HG03039 (cell line): Measurements from ENCODE around the gene NTHL1.
"Not testable (repeated sequence)": the region's sequence is repeated elsewhere in the genome, so short reads cannot be mapped to it uniquely, and the experiment has no call there.

Experiments
- ATAC-seq: cut with Tn5 transposase; IDR thresholded peaks from one replicate; pipeline ENCODE4 v1.9.1; 2021; ENCODE audit warnings: mild to moderate bottlenecking, moderate library complexity; ENCODE audit not compliant: unreplicated experiment

The NTHL1 gene

GRCh38 chr16:2042986-2043666, 4.5 kb downstream of the NTHL1 start:
- ATAC-seq: no peak

DNA sequence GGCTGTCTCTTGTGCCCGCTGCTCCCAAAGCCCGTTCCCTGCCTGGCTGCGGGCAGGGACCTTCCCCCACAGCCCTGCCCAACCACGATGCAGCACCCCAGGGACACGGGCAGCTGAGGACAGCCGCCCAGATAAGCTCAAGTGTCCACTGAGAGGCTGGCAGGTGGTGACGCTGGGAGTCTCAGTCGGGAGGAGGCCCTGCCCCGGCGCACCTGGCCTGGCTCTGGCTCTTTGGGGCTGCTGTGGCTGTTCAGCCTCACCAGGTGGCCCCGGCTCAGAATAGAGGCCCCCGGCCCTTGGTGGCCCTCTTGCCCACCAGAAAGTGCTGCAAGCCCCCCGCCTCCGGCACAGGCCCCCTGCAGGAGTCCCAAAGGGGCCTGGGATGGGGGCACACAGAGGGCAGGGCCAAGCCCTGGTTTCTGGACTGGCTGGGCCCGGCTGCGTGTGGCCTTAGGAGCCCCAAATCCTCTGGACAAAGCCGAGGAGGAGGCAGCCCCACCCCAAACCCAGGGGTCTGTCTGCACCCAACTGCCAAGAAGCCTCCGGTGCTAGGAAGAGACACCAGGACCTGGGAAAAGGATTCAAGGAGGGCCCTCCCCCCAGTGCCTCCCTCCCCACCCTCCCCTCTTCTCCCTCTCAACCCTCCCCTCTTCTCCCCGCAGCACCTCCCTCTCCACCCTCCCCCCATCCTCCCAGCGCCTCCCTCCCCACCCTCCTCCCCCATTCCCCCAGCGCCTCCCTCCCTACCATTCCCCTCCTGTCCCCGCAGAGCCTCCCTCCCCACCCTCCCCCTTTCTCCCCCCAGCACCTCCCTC, 5.3 kb downstream of the NTHL1 start:
- ATAC-seq: no peak

- ATAC-seq: no peak
These were observed 6.7 kb downstream of the NTHL1 start for GRCh38 chr16:2040787-2041522.

DNA sequence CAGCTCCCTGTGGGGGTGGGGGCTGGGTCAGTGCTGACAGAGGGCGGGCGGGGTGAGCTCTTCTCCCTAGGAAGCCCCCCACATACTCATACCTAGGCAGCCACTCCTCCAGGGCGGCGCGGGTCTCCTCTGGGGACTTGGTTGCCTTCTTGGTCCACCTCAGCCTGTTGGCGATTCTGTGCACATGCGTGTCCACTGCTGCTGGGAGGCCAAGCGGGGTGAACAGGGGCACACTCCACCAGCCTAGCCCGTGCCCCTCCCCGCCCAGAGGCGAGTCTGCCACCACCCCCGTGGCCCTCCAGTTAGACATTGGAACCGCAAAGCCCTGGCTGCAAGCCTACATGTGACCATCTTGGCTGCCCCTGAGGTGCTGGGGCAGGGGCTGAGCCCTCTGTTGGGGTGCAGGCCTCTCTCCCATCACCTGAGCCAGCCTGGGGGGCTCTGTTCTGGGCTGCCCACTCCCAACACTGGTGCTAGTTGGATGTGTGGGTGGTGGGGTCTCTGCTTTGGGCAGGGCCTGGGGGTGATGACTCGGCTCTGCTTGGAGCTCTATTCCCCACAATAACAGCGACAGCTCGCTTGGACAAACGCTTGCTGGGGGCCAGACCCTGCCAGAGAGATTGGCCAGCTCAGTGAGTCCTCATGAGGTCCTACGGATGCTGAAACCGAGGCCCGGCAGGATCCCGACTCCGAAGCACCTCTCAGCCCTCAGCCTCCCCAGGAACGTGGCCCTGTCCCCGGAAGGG, 7.4 kb downstream of the NTHL1 start:
- no peak for ATAC-seq

DNA sequence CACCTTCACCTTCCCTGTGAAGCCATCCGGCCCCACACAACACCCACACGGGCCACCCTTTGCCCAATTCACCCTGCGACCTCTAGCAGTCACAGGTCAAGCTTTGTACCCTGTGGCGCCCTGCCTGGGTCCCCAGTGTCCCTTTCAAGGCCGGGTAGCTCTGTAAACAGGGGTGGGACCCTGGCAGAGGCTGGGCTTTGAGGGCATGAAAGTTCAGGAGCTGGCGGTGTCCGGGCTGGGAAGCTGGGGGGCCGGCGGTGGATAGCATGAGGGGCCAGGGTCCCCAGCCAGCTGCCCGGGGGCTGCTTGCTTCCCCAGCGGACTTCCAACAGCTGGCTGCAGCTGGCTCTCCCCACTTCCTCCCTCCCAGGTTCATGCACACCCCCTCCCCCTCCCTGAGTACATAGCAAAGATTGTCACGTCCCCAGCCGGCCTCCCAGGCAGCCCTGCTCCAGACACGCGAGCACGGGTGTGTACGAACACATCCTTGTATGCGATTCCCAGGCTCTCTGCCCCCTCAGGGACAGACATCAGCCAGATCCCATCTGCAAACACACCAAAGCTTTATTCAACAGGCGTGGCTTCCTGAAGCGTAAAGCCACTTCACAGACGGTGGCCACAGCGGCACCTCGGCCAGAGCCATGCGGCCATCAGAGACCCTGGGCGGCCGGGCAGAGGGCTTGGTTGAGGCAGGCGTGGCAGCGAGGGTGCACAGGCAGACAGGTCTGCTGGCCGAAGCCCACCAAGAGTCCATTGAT, 8.2 kb downstream of the NTHL1 start:
- no peak for ATAC-seq

GRCh38 chr16:2038382-2039231, 9.0 kb downstream of the NTHL1 start:
- no peak for ATAC-seq

- no peak for ATAC-seq
These were observed 9.8 kb downstream of the NTHL1 start for GRCh38 chr16:2037647-2038381.

GRCh38 chr16:2037115-2037514, 10.5 kb downstream of the NTHL1 start:
- no peak for ATAC-seq

GRCh38 chr16:2036200-2036966, 11.3 kb downstream of the NTHL1 start:
- no peak for ATAC-seq

DNA sequence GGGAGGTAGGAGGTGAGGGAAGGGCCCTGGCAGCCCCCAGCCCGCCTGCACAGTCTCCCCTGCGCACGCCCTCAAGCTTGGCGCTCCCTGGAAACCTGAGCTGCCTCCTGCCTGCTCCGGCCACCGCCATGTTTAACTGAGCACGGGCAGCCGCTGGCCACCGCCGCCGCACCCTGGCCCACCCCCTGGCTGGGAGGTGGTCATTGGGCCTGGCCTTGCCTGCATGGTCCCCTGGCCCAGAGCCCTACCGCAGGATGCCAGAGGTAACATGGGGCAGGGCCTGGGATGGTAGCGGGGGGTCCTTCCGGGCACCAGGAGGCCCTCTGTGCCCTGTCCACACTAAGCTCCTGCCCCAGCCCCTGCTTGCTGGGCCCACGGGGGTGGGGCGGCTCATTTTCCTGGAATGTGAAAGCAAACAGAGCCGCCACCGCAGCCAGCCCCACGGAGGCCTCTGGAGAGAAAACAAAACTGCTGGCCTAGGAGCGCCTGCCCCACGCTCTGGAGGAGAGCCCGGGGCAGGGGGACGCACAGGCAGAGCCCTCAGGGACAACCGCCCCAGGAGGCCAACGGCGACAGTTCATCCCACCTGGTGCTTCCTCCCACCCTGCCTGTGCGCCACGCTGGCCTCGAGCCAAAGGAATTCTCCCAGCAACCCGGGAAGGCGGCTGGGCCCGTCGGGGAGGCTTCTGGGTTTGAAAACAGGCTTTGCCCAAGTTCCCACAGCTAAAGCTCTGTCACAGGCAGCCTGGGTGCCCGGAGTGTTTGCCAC, 12.0 kb downstream of the NTHL1 start:
- no peak for ATAC-seq

DNA sequence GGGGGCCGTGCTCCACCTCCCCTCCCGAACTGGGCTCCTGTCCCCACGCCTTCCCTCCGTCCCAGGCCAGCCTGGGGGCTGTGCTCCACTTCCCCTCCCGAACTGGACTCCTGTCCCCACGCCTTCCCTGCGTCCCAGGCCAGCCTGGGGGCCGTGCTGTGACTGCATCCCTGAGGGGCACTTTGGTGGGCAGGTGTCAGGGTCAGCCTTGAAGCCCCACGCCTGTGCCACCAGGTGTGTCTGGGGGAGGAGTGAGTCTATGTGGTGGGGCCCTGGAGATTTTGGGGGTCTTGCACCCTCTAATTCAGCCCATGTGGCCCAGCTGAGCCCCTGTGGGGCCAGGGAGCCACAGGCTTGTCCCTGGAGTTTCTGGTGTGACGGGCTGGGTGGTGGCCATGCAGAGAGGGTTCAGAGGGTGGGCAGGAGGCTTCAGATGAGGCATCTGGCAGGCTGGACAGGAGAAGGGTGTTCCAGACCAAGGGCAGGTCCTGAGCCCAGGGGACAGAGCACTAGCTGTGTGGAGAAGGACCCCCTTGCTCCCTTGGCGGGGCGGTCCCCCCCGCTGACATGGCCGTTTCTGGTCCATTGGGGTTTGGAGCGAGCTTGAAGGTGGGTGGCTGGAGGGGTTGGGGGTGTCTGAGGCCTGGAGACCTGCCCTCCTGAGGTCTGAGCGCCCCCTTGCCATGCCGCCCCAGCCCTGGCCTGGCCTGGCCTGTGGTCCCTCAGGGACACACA, 12.8 kb downstream of the NTHL1 start:
- ATAC-seq: no peak

GRCh38 chr16:2033909-2034695, 13.5 kb downstream of the NTHL1 start:
- not testable (repeated sequence) for ATAC-seq

DNA sequence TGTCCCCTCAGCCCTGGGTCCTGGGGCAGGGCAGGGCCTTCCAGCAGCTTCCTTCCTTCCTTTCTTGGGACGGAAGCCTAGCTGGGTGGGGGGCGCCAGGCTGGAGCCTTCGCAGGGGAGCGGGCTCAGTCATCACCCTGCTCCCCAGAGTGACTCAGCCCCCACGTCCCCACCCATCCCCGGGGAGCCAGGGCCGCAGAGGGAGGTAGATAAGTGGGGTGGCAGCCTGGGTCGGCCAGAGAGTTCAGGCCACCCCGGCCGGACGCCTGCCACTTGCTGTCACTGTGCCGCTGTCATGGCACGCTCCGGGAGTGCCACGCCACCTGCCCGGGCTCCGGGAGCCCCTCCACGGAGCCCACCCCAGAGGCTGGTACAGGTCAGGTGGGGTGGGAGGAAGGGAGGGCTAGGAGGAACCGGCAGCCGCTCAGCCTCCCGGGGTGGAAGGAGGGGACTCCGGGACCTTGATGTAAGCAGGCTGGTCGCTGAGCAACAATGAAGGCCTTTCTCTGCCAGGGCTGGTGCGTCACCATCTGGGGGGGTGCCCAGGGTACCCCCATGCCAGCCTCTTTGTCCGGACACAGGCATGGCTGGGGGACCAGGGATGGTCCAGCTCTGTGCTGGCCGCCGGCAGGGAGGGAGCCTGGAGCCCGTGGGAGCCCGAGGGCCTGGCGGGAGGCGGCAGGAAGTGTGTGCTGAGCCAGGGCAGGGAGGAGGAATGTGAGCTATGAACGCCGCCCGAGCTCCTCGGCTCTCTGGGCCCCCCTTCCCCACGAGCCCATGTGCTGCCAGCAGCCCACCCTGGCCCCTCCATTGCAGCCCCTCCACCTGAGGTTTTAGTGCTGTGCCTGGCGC, 14.4 kb downstream of the NTHL1 start:
- no peak for ATAC-seq

- no peak for ATAC-seq
These were observed 15.2 kb downstream of the NTHL1 start for GRCh38 chr16:2032285-2033056.
